ENCODE measurements around the gene IFNK. TPM values are rescaled to one million over a fixed set of nuclear protein-coding genes. Genes with fewer than 3 reads are reported as not detected.

IFNK gene
- total RNA-seq, 1 donor from 2014 or later, result not detected

GRCh38 chr9:27487927-27488326, 36.2 kb upstream of the IFNK start:
- H3K27me3 Mint-ChIP-seq, result no peaks in the 10 kb centered on the region
- H3K4me1 Mint-ChIP-seq, result peaks cover 86% of the 10 kb centered on the region
- CTCF ChIA-PET, result interaction anchor here (1.2 to 2.4 kb wide), 2 partner anchors 19 to 42 kb away, joined by 3 to 9 read pairs; partner anchors contain the start of gene MOB3B
- H3K9me3 Mint-ChIP-seq, result no peaks in the 10 kb centered on the region
- no peak overlapping the region for H3K27ac Mint-ChIP-seq
- TF ChIP-seq CTCF (IDR thresholded peaks at IDR 0.05), result no peak
- DNase-seq (no peak), ATAC-seq (ENCODE audit: low read depth) (no peak)
- POLR2A ChIA-PET, result no interaction called here
- no peak overlapping the region for H3K4me3 Mint-ChIP-seq
- H3K36me3 Mint-ChIP-seq (ENCODE audit: low read depth), result peaks cover 2% of the 10 kb centered on the region
- intact Hi-C loops (cut with micrococcal nuclease), result loop anchor here (2.0 to 10.0 kb wide), 4 partner anchors 61 to 543 kb away; partner anchors contain the start of gene PLAA

GRCh38 chr9:27489087-27489876, 34.8 kb upstream of the IFNK start:
- peak; percentile 40 for ATAC-seq (ENCODE audit: low read depth)
- peaks cover 78% of the 10 kb centered on the region for H3K4me1 Mint-ChIP-seq
- H3K36me3 Mint-ChIP-seq (ENCODE audit: low read depth), result peaks cover 4% of the 10 kb centered on the region
- TF ChIP-seq CTCF (IDR thresholded peaks at IDR 0.05), result no peak
- intact Hi-C loops (cut with micrococcal nuclease), result loop anchor here (2.0 to 10.0 kb wide), 3 partner anchors 62 to 544 kb away; partner anchors contain the start of gene PLAA
- no peak for DNase-seq
- peak overlapping the region; percentile 46 for H3K27ac Mint-ChIP-seq
- POLR2A ChIA-PET, result interaction anchor here (0.6 to 1.1 kb wide), 2 partner anchors 38 to 43 kb away, joined by 3 read pairs; no protein-coding TSS in a partner anchor
- peaks cover 3% of the 10 kb centered on the region for H3K9me3 Mint-ChIP-seq
- CTCF ChIA-PET, result interaction anchor here (0.6 to 2.4 kb wide), 4 partner anchors 22 to 156 kb away, joined by 3 to 9 read pairs (median 4); partner anchors contain the start of gene MOB3B
- peak overlapping the region; percentile 20 for H3K4me3 Mint-ChIP-seq
- no peaks in the 10 kb centered on the region for H3K27me3 Mint-ChIP-seq

- no peak overlapping the region for H3K4me3 Mint-ChIP-seq
- peaks cover 64% of the 10 kb centered on the region for H3K4me1 Mint-ChIP-seq
- peaks cover 4% of the 10 kb centered on the region for H3K36me3 Mint-ChIP-seq (ENCODE audit: low read depth)
- peaks cover 4% of the 10 kb centered on the region for H3K9me3 Mint-ChIP-seq
- peak overlapping the region; percentile 18 for H3K27ac Mint-ChIP-seq
- no peak for TF ChIP-seq CTCF (IDR thresholded peaks at IDR 0.05)
- DNase-seq (no peak), ATAC-seq (ENCODE audit: low read depth) (peak; percentile 64)
- intact Hi-C loops (cut with micrococcal nuclease), result no loop called here
- ChIA-PET CTCF (no interaction called here), POLR2A (no interaction called here)
- no peaks in the 10 kb centered on the region for H3K27me3 Mint-ChIP-seq
Measured at GRCh38 chr9:27491154-27491553, 32.9 kb upstream of the IFNK start.

- no peaks in the 10 kb centered on the region for H3K27me3 Mint-ChIP-seq
- H3K9me3 Mint-ChIP-seq, result peaks cover 4% of the 10 kb centered on the region
- H3K4me3 Mint-ChIP-seq, result no peak overlapping the region
- no peak for TF ChIP-seq CTCF (IDR thresholded peaks at IDR 0.05)
- no peak overlapping the region for H3K27ac Mint-ChIP-seq
- DNase-seq (no peak), ATAC-seq (ENCODE audit: low read depth) (no peak)
- CTCF ChIA-PET, result no interaction called here
- H3K4me1 Mint-ChIP-seq, result peaks cover 43% of the 10 kb centered on the region
- intact Hi-C loops (cut with micrococcal nuclease), result no loop called here
- H3K36me3 Mint-ChIP-seq (ENCODE audit: low read depth), result peaks cover 4% of the 10 kb centered on the region
- POLR2A ChIA-PET, result no interaction called here
Measured at GRCh38 chr9:27495480-27496134, 28.5 kb upstream of the IFNK start.

GRCh38 chr9:27496135-27496504, 28.0 kb upstream of the IFNK start:
- TF ChIP-seq CTCF (IDR thresholded peaks at IDR 0.05), result no peak
- peaks cover 4% of the 10 kb centered on the region for H3K36me3 Mint-ChIP-seq (ENCODE audit: low read depth)
- ChIA-PET POLR2A (no interaction called here), CTCF (no interaction called here)
- H3K27me3 Mint-ChIP-seq, result no peaks in the 10 kb centered on the region
- peaks cover 42% of the 10 kb centered on the region for H3K4me1 Mint-ChIP-seq
- intact Hi-C loops (cut with micrococcal nuclease), result no loop called here
- no peak overlapping the region for H3K27ac Mint-ChIP-seq
- peaks cover 4% of the 10 kb centered on the region for H3K9me3 Mint-ChIP-seq
- ATAC-seq (ENCODE audit: low read depth) (no peak), DNase-seq (no peak)
- no peak overlapping the region for H3K4me3 Mint-ChIP-seq

All from activated B cell treated with CpG ODN at 0.5 μM for 24 hours (primary cell).